Activated naive CD4-positive, alpha-beta T cell treated with anti-CD3 and anti-CD28 coated beads for 36 hours (primary cell): Measurements from ENCODE around the gene LIX1. TPM values are rescaled to one million over a fixed set of nuclear protein-coding genes. Genes with fewer than 3 reads are reported as not detected.

Experiments
- CTCF ChIA-PET: fragments of 350-600 bp; sonication (Branson Sonifier 250); formaldehyde crosslinking; loops from one replicate; lab custom pipeline; 2021; ENCODE audit warnings: antibody characterized with exemption; lab: Charles Lee
- DNase-seq: peaks from one replicate; pipeline ENCODE4 v3.0.0-alpha.2; 2020
- H3K27ac Mint-ChIP-seq: one replicate; pipeline ENCODE4 v1.8.0; 2021; ENCODE audit warnings: mild to moderate bottlenecking, mixed read lengths
- H3K27me3 Mint-ChIP-seq: one replicate; pipeline ENCODE4 v1.8.0; 2021; ENCODE audit warnings: low read depth, mixed read lengths
- H3K36me3 Mint-ChIP-seq: one replicate; pipeline ENCODE4 v1.8.0; 2021; ENCODE audit warnings: low read depth, mixed read lengths
- H3K4me1 Mint-ChIP-seq: one replicate; pipeline ENCODE4 v1.8.0; 2021; ENCODE audit warnings: low read depth, mixed read lengths
- H3K4me3 Mint-ChIP-seq: one replicate; pipeline ENCODE4 v1.8.0; 2021; ENCODE audit warnings: mild to moderate bottlenecking, moderate library complexity, mixed read lengths
- H3K9me3 Mint-ChIP-seq: one replicate; pipeline ENCODE4 v1.8.0; 2021; ENCODE audit warnings: mixed read lengths
- intact Hi-C: fragments of 100-400 bp; cut with micrococcal nuclease; formaldehyde crosslinking; loops from one replicate; pipeline ENCODE4 v1.15.1; 2023
- total RNA-seq, 2 experiments: library from RNA; stranded (reverse); gene quantifications; one replicate each; pipeline ENCODE4 v1.2.3, GENCODE V29; 2021

LIX1 gene
- total RNA-seq, 2 experiments from 2014 or later = not detected

- H3K36me3 Mint-ChIP-seq = no peaks in the 10 kb centered on the region
- DNase-seq = no peak
Measured at GRCh38 chr5:97120195-97120594, 22.2 kb downstream of the LIX1 start.

GRCh38 chr5:97119007-97119390 is 23.4 kb downstream of the LIX1 start:
- no peak overlapping the region for H3K4me3 Mint-ChIP-seq
- no peaks in the 10 kb centered on the region for H3K9me3 Mint-ChIP-seq
- CTCF ChIA-PET = no interaction called here
- H3K4me1 Mint-ChIP-seq = no peaks in the 10 kb centered on the region
- intact Hi-C loops = no loop called here
- no peak overlapping the region for H3K27ac Mint-ChIP-seq
- DNase-seq = no peak
- H3K36me3 Mint-ChIP-seq = no peaks in the 10 kb centered on the region
- H3K27me3 Mint-ChIP-seq = peaks cover 5% of the 10 kb centered on the region

More at GRCh38 chr5:97120195-97120594, 22.2 kb downstream of the LIX1 start:
- Mint-ChIP-seq H3K27me3 (peaks cover 5% of the 10 kb centered on the region), H3K9me3 (no peaks in the 10 kb centered on the region), H3K27ac (no peak overlapping the region), H3K4me1 (no peaks in the 10 kb centered on the region), H3K4me3 (no peak overlapping the region)
- intact Hi-C loops = no loop called here
- CTCF ChIA-PET = interaction anchor here (0.8 kb wide), 1 partner anchor 14 kb away, joined by 3 read pairs; no protein-coding TSS in a partner anchor

GRCh38 chr5:97118261-97119006 is 24.0 kb downstream of the LIX1 start:
- CTCF ChIA-PET = interaction anchor here (1.1 kb wide), 1 partner anchor 32 kb away, joined by 3 read pairs; no protein-coding TSS in a partner anchor

GRCh38 chr5:97115932-97116331 is 26.5 kb downstream of the LIX1 start:
- Mint-ChIP-seq H3K9me3 (no peaks in the 10 kb centered on the region), H3K27ac (no peak overlapping the region), H3K27me3 (no peaks in the 10 kb centered on the region), H3K4me3 (no peak overlapping the region), H3K4me1 (peaks cover 4% of the 10 kb centered on the region), H3K36me3 (no peaks in the 10 kb centered on the region)
- intact Hi-C loops = loop anchor here (1.0 kb wide), 1 partner anchor 247 kb away; no protein-coding TSS in a partner anchor
- no peak for DNase-seq
- CTCF ChIA-PET = interaction anchor here (0.6 to 1.5 kb wide), 5 partner anchors 33 to 247 kb away, joined by 3 to 4 read pairs (median 4); no protein-coding TSS in a partner anchor

More at GRCh38 chr5:97118261-97119006, 24.0 kb downstream of the LIX1 start:
- Mint-ChIP-seq H3K4me3 (no peak overlapping the region), H3K36me3 (no peaks in the 10 kb centered on the region), H3K27me3 (peaks cover 2% of the 10 kb centered on the region), H3K9me3 (no peaks in the 10 kb centered on the region), H3K4me1 (no peaks in the 10 kb centered on the region), H3K27ac (no peak overlapping the region)
- intact Hi-C loops = no loop called here
- DNase-seq = no peak

- no peaks in the 10 kb centered on the region for H3K27me3 Mint-ChIP-seq
- intact Hi-C loops = no loop called here
Measured at GRCh38 chr5:97112230-97112629, 30.2 kb downstream of the LIX1 start.

GRCh38 chr5:97111616-97112015 is 30.8 kb downstream of the LIX1 start:
- CTCF ChIA-PET = interaction anchor here (1.7 kb wide), 1 partner anchor 50 kb away, joined by 8 read pairs; no protein-coding TSS in a partner anchor
- no peaks in the 10 kb centered on the region for H3K9me3 Mint-ChIP-seq
- no peaks in the 10 kb centered on the region for H3K27me3 Mint-ChIP-seq
- no peak overlapping the region for H3K4me3 Mint-ChIP-seq
- H3K27ac Mint-ChIP-seq = no peak overlapping the region
- DNase-seq = no peak
- intact Hi-C loops = no loop called here
- no peaks in the 10 kb centered on the region for H3K36me3 Mint-ChIP-seq
- peaks cover 4% of the 10 kb centered on the region for H3K4me1 Mint-ChIP-seq

More at GRCh38 chr5:97112230-97112629, 30.2 kb downstream of the LIX1 start:
- Mint-ChIP-seq H3K9me3 (no peaks in the 10 kb centered on the region), H3K27ac (no peak overlapping the region), H3K4me1 (peaks cover 4% of the 10 kb centered on the region), H3K36me3 (no peaks in the 10 kb centered on the region), H3K4me3 (no peak overlapping the region)
- no peak for DNase-seq
- CTCF ChIA-PET = interaction anchor here (0.7 kb wide), 1 partner anchor 364 kb away, joined by 5 read pairs; no protein-coding TSS in a partner anchor

- H3K36me3 Mint-ChIP-seq = no peaks in the 10 kb centered on the region
- no peak overlapping the region for H3K27ac Mint-ChIP-seq
- CTCF ChIA-PET = interaction anchor here (0.8 to 1.7 kb wide), 3 partner anchors 10 to 64 kb away, joined by 3 to 8 read pairs (median 3); no protein-coding TSS in a partner anchor
Measured at GRCh38 chr5:97111004-97111403, 31.4 kb downstream of the LIX1 start.

GRCh38 chr5:97107318-97107717 is 35.1 kb downstream of the LIX1 start:
- Mint-ChIP-seq H3K9me3 (no peaks in the 10 kb centered on the region), H3K4me3 (no peak overlapping the region), H3K27ac (no peak overlapping the region)

More at GRCh38 chr5:97111004-97111403, 31.4 kb downstream of the LIX1 start:
- DNase-seq = no peak
- no peaks in the 10 kb centered on the region for H3K27me3 Mint-ChIP-seq
- peaks cover 4% of the 10 kb centered on the region for H3K4me1 Mint-ChIP-seq
- no peaks in the 10 kb centered on the region for H3K9me3 Mint-ChIP-seq
- no peak overlapping the region for H3K4me3 Mint-ChIP-seq
- intact Hi-C loops = no loop called here

GRCh38 chr5:97106216-97106581 is 36.2 kb downstream of the LIX1 start:
- H3K27me3 Mint-ChIP-seq = no peaks in the 10 kb centered on the region
- H3K4me1 Mint-ChIP-seq = no peaks in the 10 kb centered on the region
- no peaks in the 10 kb centered on the region for H3K36me3 Mint-ChIP-seq
- no peak for DNase-seq
- CTCF ChIA-PET = interaction anchor here (1.1 to 1.8 kb wide), 2 partner anchors 14 to 55 kb away, joined by 3 to 4 read pairs; no protein-coding TSS in a partner anchor
- intact Hi-C loops = no loop called here
- H3K27ac Mint-ChIP-seq = no peak overlapping the region
- no peak overlapping the region for H3K4me3 Mint-ChIP-seq
- H3K9me3 Mint-ChIP-seq = no peaks in the 10 kb centered on the region

More at GRCh38 chr5:97107318-97107717, 35.1 kb downstream of the LIX1 start:
- Mint-ChIP-seq H3K27me3 (no peaks in the 10 kb centered on the region), H3K36me3 (no peaks in the 10 kb centered on the region), H3K4me1 (peaks cover 4% of the 10 kb centered on the region)
- intact Hi-C loops = no loop called here
- no peak for DNase-seq
- CTCF ChIA-PET = interaction anchor here (1.8 kb wide), 1 partner anchor 54 kb away, joined by 4 read pairs; no protein-coding TSS in a partner anchor

GRCh38 chr5:97105501-97106215 is 36.8 kb downstream of the LIX1 start:
- no peak for DNase-seq
- intact Hi-C loops = no loop called here
- CTCF ChIA-PET = interaction anchor here (1.1 to 1.8 kb wide), 2 partner anchors 15 to 55 kb away, joined by 3 to 4 read pairs; no protein-coding TSS in a partner anchor
- Mint-ChIP-seq H3K4me3 (no peak overlapping the region), H3K27me3 (no peaks in the 10 kb centered on the region), H3K4me1 (no peaks in the 10 kb centered on the region), H3K36me3 (no peaks in the 10 kb centered on the region), H3K9me3 (no peaks in the 10 kb centered on the region), H3K27ac (no peak overlapping the region)

- no peaks in the 10 kb centered on the region for H3K36me3 Mint-ChIP-seq
- H3K4me3 Mint-ChIP-seq = no peak overlapping the region
- CTCF ChIA-PET = interaction anchor here (1.4 kb wide), 1 partner anchor 350 kb away, joined by 4 read pairs; no protein-coding TSS in a partner anchor
Measured at GRCh38 chr5:97102010-97102470, 40.4 kb downstream of the LIX1 start.

More at GRCh38 chr5:97102010-97102470, 40.4 kb downstream of the LIX1 start:
- no peak for DNase-seq
- peaks cover 5% of the 10 kb centered on the region for H3K27me3 Mint-ChIP-seq
- intact Hi-C loops = no loop called here
- no peaks in the 10 kb centered on the region for H3K4me1 Mint-ChIP-seq
- H3K9me3 Mint-ChIP-seq = no peaks in the 10 kb centered on the region
- no peak overlapping the region for H3K27ac Mint-ChIP-seq
